ENCODE data around the gene ANKS1A.

Gene ANKS1A

DNA sequence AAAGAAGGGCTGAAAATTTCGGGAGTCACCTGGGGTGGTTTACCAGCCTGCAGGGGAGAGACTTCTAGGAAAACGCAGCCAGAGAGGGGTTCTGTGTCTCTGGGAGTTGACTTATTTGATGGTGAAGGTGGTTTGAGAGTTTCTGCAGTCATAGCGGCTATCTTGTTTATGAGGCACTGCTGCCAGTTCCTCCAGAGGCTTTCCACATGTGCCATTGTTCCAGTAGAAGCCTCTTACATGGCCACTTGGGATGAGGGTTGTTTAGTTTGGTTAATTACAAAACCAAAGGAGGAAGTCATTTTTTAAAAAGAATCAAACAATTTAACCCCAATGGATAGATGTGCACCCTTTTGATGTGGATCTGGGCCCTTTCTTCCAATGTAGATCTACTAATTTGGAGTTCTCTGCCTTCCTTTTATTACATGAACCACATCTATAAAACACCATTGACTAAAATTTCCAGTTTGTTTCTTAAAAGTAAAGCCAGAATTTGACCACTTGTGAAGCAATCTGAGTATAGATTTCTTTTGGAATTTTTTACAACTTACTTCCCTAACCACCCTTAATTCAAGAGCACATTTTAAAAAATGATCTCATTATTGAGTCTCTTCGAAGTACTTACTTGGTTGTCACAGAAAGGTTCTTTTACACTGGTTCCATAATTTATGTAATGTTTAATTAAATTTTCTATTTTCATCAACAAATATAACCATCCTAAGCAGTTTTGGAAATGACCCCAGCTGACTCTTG lies 154.5 kb downstream of the ANKS1A start:
- no peak for DNase-seq

DNA sequence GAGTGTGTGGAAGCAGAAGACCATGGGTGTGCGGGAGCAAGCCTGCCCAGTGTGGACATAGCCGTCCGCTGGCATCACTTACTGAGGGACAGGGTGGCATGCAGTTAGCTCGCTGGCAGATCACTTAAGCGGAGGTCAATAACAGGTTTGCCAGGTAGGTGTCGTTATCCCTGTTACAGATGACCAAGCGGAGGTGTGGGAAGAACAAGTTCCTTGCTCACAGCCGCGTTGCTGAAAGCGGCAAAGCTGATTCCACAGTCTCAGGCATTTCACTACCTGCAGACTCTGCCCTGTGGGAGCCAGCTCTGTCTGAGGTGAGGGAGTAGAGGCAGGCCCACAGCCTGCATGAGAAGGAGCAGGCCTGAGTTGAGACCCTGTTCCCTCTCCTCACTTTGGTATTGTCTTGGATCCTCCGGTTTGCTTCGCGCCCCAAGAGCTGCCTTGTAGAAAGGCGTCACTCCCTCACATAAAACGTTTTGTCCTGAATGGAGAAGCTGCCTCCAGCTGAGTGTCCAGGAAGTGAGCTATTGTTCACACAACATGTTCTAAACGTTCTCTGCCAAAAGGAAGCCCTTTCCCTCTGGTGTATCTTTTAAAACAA lies 155.2 kb downstream of the ANKS1A start:
- peak; percentile 6 for DNase-seq

DNA sequence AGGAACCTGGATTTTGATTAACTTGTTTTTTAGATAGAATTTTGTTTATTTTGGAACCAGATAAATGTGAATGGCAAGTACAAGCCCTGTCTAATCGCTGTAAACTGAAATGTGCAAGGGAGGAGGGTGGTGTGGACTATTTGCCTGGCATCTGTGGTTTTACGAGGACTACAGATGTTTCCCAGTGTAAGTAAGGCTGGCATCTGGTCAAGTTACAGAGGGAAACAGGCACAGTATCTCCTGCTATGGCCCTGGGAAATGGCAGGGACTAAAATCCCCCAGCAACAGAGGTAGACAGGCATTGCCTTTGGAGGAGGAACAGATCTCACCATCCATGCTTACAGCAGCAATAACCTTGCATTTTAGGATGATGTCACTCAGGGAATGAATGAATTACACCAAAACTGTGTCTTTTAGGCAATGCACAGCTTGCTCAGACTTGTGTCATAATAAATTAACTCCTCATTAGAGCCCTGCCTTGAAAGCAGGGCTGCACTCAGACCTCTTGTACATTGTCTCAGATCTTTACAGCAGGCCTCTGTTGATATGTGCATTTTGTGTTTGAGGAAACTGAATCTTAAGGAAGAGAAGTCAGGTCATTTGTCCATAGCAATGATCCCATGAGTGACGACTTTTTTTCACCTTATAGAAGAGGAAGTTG lies 155.8 kb downstream of the ANKS1A start:
- DNase-seq = peak; percentile 98

DNA sequence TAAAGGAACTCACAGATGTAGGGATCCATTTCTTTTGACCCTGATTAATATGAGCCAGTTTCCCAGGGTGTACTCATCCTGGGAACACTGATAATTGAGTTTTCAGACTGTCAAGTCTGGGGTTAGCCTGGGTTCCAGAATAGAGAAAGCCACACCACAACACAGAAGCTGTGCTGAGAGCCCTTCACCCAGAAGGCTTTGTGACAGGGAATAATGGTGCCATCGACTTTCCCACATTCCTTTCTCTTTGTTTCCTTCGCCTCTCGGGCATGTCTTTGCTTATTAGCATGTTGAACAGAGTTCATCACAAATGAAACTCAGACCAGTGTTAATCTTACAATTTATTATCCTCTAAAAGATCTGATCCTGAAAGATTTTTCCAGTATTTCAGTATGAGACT lies 157.0 kb downstream of the ANKS1A start:
- no peak for DNase-seq

DNA sequence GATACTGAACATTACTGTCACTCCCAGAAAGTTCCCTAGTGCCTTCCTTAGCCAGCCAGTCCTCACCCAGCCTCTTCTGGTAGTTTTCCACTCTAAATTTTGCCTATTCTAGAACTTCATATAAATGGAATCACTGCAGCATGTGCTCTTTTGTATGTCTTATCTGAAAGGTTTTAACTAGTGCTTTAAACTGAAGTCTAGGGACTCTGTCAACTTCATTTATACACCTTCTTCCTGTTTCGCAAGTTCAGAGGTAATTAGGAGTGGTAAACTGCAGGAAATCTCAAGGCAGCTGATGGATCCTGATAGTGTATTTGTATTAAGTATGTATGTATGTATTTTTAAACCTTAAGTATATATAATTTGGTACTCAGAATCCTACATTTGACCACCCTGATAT lies 157.8 kb downstream of the ANKS1A start:
- no peak for DNase-seq

DNA sequence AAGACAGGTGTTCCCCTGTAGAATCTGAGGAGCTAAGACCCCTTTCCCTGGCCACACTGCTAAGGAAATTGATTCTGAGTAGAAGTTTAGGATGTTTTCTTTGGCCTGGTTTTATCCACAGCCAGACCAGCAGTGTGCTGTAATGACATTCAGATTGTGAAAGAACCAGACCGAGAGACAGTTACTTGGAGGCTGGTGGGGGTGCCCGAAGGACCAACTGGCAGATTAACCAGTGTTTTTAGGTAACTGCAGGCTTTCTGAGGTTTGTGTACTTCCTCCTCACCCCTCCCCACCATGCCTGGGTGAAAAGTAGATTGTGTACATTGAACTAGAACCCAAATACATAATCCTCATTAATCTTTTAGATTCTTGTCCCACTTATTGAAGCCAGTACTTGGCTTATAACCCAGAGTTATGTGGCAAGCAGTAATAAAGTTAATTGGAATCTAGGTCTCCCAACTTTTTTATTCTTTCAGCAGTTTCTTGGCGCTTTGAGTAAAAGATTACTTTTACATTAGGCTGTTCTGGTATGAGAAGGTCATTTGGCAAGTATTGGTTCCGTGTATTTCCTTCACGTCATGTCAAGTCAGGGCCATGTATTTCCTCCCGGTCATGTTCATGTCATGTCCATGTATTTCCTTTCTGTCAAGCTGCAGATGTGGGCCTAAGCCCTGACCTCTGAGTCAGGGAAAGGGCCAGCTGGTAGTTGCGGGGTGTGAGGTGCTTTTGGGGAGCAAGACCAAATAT lies 158.4 kb downstream of the ANKS1A start:
- DNase-seq = peak; percentile 67

DNA sequence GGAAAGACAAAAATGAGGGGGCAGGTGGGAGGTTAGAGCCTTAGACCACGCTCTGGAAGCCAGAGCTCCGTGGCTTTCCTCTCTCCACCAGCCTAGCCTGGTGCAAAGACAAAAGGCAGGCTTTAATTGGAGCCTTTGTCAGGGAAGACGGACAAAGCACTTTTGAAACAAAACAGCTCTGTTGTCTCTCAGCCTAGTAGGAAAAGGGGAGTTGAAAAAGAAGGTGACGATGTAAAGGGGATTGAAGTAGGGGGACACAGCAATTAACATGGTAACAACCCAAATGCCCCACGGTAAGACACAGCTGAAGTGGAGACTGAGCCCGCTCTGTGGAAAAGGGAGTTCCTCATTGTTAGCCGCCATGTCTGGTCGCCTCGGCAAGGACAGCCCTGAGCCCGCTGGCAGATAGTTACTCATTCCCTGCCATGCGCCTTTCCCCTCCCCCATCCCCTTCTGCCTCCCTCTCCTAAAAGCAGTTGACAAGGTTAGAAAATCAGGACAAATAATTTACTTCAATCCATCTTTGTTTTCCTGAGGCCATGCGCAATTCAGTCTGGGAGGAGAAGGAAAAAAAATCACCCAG lies 159.1 kb downstream of the ANKS1A start:
- no peak for DNase-seq

DNA sequence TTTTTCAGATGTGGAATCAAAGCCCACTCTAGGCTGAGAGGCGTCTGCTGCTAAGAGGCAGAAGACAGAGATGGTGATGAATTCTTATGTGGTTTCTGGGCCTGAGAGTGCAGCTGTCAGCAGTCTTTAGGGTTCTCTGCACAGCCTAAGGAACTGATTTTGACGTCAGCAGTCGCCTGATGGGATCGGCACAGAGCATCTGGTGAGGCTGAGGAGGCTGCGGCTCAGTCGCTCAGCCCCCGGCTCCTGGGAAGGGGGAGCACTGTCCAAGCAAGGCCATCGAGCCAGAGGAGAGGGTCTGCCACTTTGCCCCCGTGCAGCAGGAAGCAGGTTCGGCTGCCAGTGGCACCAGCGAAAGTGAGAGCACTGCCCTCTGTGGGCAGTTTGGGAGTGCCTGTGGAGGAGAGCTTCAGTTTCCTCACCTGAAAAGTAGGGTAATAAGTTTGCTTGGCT lies 159.6 kb downstream of the ANKS1A start:
- peak; percentile 83 for DNase-seq

DNA sequence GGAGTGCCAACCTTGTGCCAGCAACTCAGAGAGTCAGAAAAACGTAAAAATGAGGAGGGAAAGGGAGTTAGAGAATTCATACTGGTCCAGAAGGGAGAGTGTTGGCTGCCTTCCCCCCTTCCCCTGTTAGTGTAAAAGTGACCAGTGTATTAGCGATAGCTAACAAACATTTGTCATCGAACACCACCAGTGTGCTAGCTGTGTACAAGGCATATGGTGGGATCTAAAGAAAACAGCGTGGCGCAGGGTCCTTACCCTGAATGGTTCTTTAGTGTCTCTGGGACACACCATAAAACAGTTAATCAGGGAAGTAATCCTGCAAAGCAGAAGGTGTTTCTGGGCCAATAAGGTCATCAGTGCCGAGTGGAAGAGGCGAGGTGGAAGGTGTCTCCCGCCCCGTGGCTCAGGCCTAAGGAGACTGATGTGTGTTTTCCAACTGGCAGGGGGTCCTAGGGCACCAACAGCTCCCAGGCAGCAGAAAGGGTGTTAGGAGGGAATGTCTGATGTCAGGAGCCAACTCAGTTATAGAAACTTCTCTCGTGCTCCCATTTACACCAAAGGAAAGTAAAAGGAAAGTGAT lies 160.2 kb downstream of the ANKS1A start:
- peak; percentile 67 for DNase-seq

DNA sequence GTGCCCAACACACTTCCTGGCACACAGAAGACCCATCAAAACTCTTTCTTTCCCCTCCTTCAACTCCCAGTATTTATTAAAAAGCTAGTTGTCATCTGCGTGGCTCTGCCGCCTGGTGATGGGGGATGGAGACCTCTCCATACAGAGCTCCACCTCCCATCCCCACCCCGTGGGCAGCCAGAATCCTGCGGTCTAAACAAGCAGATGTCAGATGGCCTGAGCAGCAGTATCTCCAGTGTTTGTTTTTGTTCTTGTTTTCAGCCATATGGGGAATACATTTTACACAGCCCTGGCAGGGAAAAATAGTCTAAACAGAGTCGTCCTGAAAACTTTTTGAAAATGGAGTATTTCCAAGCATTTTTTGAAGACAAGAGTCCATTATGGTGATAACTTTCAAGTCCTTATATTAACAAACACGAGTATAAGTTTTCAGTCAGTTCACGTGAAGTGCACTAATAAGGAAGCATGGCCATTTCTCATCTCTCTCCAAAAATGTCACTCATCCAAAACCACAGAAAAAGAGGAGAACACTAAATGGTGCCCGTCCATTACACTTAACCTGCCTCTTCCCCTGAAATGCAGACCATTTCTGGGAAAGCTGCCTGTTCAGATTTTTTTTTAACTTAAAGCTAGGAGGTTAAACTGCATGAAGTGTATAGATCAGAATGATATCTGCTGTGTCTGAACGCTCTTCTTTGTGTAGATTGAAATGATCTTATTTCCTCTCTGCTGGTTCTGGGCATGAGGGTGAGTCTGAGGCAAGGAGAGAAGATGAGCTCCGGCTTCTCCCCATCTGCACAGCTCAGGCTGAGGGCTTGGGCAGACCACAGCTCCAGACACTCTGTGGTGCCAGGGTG lies 161.1 kb downstream of the ANKS1A start:
- DNase-seq = peak; percentile 93

DNA sequence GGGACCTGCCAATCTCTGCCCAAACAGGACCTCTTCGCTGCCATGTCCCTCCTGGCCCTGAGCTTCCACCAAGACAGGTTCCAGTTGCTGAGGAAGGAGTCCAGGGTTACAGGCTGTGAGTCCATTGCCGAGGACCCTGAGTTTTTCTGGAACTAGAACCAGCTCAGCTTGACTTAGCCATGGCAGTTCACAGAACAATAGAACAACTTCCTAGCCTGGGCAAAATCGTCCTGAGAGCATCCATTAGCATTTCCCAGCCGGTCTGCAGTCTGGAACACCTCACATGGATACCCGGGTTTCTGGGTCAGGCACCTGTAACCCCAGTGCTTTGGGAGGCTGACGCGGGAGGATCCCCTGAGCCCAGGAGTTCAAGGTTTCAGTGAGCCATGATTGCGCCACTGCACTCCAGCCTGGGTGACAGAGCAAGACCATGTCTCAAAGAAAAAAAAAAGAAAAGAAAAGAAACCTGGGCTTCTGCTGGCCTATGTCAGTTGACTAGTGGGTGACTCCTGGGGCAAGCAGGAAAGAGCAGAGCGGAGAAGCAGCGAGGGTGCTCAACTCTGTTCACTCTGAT lies 161.8 kb downstream of the ANKS1A start:
- DNase-seq = no peak

DNA sequence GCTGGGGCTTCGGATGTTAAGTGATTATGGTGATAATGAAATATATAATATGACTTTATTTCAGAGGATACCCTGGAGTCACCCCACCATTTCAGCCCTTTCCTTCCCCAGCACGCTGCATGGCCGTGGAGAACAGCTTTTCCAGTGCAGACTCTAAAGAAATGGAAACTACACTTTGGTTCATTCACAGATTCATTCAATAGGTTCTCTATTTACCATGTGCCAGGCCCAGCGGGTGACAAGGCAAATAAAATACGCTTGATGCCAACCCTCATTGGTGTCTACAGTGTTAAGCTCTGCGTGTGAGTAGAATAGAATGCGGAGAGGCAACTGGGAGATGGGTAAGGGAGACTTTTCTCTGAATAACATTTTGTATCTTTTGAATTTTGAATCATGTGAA lies 162.3 kb downstream of the ANKS1A start:
- no peak for DNase-seq

DNA sequence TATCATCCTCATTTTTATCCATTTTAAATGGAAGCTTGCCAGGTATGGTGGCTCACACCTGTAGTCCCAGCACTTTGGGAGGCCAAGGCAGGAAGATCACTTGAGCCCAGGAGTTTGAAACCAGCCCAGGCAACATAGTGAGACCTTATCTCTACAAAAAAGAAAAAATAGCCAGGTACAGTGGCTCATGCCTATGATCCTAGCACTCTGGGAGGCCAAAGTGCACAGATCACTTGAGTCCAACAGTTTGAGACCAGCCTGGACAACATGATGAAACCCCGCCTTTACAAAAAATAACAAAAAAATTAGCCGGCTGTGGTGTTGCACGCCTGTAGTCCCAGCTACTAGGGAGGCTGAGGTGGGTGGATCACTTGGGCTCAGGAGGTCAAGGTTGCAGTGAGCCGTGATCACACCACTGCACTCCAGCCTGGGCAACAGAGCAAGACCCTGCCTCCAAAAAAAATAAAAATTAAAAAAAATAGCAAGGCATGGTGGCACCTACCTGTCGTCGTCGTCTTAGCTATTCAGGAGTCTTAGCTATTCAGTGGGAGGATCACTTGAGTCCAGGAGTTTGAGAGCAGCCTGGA lies 163.0 kb downstream of the ANKS1A start:
- no peak for DNase-seq

DNA sequence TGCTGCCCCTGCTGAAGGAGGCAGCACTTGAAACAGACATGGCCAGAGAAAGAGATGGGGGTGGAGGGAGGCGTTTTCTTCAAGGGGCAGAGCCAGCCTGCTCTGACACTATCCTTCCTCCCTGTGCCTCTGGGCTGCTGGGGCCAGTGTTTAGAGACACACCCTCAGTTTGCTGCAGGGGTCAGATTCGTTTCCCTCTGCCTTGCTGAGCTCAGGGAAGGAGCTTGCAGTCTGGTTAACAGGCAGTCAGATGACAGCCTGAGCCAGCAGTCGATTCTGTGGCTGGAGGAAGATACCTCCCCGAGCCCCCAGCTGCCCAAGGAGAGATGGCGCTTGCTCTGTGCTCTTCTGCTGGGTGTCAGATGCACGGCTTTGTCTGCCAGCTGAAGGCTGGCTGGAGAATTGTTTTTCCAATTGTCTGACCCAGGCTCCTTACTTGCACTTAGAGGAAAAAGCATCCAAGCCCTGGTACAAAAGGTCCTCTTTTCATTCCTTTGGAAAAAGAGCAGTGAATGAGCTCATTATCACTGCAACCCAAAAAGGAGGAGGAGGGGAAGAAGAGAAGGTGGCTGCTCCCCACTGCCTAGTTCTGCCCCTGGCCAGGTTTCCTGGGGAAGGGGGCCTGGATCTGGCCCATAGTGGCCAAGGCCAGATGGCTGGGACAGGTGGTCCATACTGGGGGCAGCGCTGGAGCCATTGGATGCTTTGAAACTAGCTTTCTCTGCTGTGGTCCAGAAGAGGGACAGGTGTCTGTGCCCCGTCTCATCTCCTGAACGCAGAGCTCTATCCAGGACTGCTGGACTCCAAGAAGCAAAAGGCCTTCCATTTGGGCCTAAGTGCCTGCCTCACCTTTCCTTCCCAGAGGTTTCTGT lies 163.9 kb downstream of the ANKS1A start:
- no peak for DNase-seq

DNA sequence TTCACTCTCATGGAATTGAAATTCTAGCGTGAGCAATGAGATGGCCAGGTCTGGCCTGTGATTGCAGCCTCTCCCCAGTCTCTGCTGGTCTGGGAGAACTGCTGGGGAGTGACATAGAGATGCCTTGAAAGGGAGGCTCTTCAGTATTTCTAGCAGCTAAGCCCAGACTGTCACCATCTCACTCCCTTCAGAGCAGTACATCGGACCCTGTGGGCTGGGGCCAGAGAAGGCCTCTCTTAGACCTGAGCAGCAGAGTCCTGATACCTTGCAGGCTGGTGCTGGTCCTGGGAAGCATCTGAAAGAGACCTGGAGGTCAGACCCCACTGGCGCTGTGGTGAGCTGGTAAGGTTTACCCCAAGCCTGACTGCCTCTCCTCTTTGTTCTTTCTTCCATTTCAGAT lies 164.6 kb downstream of the ANKS1A start:
- no peak for DNase-seq

DNA sequence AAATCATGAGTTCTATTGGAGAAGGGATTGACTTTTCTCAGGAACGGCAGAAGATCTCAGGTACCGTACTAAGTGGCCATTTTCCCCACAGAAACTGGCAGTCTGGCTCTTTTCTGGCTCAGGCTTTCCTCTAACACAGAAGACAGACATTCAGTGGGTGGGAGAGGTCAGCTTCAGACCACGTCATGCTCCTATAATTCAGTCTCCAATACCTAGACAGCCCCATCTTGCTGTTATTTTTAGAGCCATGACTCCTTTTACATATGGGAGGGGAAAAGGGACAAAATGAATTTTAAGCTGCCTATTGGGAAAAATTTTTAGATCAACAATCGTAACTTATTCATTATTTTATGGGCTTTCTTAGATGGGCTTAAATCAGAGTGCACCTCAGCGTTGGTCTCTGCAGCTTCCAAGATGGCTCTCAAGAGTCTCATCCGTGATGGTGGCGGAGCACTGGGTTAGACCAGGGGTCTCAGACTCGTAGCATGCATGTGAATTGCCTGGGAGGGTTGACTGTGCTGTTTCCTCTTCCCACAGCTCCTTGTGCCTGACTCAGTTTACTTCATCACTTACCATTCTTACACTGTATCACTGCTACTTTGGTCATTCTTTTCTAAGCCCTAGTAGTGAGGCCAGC lies 165.2 kb downstream of the ANKS1A start:
- no peak for DNase-seq

DNA sequence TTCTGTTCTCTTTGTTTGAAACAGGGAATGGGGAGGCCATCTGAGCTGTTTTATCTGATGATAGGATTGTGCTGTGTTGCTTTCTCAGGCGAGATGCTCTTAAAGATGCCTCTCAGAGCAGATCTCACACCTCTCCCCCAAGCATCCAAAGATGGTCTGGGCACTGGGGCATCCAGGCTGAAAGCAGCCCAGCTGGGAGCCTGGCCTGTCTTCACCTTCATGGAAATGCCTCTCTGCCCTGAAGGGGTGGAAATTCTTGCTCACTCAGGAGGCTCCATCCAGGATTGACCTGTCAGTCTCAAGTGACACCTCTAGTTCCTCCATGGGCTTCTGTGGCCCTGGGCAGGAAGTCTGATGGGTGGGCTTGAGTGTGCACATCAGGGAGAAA lies 165.7 kb downstream of the ANKS1A start:
- no peak for DNase-seq

DNA sequence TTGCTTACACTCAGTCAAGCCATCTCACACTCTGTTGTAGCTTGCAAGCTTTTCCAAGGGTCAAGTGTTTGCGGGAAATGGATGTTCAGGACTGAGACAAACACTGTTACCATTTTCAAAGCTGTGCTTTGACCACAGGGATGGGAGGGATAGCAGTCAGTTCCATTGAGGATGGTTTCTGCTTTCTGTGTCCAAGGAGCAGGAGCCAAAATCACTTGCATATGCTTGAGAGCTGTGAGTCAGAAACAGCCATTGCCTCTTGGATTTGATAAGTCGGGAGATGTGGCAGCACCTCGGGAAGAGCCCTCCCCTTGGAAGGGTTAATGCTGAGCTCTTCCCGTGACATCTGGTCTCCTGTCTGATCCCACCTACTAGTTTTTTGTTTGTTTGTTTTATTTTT lies 166.8 kb downstream of the ANKS1A start:
- DNase-seq = no peak

DNA sequence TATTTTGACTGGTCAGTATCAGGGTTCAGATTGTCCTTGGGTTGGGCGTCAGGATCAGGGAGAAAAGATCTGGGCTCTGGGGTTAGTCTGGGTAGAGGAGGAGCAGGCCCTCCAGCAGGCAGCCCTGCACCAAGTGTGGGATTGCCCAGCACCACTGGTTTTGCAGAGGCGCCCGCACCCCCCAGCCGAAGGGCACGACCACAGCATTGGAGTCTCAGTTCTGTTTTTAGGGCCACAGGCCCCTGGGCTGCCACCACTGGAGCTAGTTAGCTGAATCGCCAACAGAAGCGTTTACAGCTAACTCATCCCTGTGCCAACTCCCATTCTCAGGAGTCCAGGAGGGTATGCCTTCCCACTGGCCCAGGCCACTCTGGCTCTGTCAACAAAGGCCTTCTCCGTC lies 167.9 kb downstream of the ANKS1A start:
- DNase-seq = no peak
